ENCODE results near the gene NBEA.
"Not testable (repeated sequence)": the region's sequence is repeated elsewhere in the genome, so short reads cannot be mapped to it uniquely, and the experiment has no call there.

NBEA gene

GRCh38 chr13:35092251-35092650, 150.2 kb downstream of the NBEA start:
- no peak for TF ChIP-seq YY1 (IDR thresholded peaks at IDR 0.05; ENCODE audit: insufficient read depth, insufficient read length)
- no peak for TF ChIP-seq ZNF274 (IDR thresholded peaks at IDR 0.05; ENCODE audit: low read depth, low read length)
- TF ChIP-seq SUZ12 (IDR thresholded peaks at IDR 0.05; ENCODE audit: extremely low read depth, insufficient read depth, insufficient read length): no peak
- Histone ChIP-seq H3K4me1 (ENCODE audit: insufficient read depth, insufficient read length) (no peaks in the 10 kb centered on the region), H3K36me3 (ENCODE audit: insufficient read depth, insufficient read length, low read length) (no peaks in the 10 kb centered on the region), H3K27me3 (ENCODE audit: insufficient read depth, insufficient read length) (no peaks in the 10 kb centered on the region), H3K9me3 (ENCODE audit: insufficient read depth, low read length) (no peaks in the 10 kb centered on the region), H3K9ac (ENCODE audit: insufficient read length, low read depth) (no peak overlapping the region), H3K4me3 (ENCODE audit: insufficient read length, low read depth) (no peak overlapping the region)
- DNase-seq (ENCODE audit: low read depth, low spot score): no peak

- Histone ChIP-seq H3K27me3 (ENCODE audit: insufficient read depth, insufficient read length) (no peaks in the 10 kb centered on the region), H3K9ac (ENCODE audit: insufficient read length, low read depth) (no peak overlapping the region), H3K4me1 (ENCODE audit: insufficient read depth, insufficient read length) (no peaks in the 10 kb centered on the region), H3K4me3 (ENCODE audit: insufficient read length, low read depth) (no peak overlapping the region), H3K36me3 (ENCODE audit: insufficient read depth, insufficient read length, low read length) (no peaks in the 10 kb centered on the region), H3K9me3 (ENCODE audit: insufficient read depth, low read length) (no peaks in the 10 kb centered on the region)
- no peak for TF ChIP-seq ZNF274 (IDR thresholded peaks at IDR 0.05; ENCODE audit: low read depth, low read length)
- no peak for TF ChIP-seq YY1 (IDR thresholded peaks at IDR 0.05; ENCODE audit: insufficient read depth, insufficient read length)
- TF ChIP-seq SUZ12 (IDR thresholded peaks at IDR 0.05; ENCODE audit: extremely low read depth, insufficient read depth, insufficient read length): no peak
- no peak for DNase-seq (ENCODE audit: low read depth, low spot score)
Observed at GRCh38 chr13:35092751-35093150, 150.7 kb downstream of the NBEA start.

- DNase-seq (ENCODE audit: low read depth, low spot score): no peak
- Histone ChIP-seq H3K4me3 (ENCODE audit: insufficient read length, low read depth) (no peak overlapping the region), H3K9me3 (ENCODE audit: insufficient read depth, low read length) (no peaks in the 10 kb centered on the region), H3K9ac (ENCODE audit: insufficient read length, low read depth) (no peak overlapping the region), H3K27me3 (ENCODE audit: insufficient read depth, insufficient read length) (no peaks in the 10 kb centered on the region), H3K4me1 (ENCODE audit: insufficient read depth, insufficient read length) (no peaks in the 10 kb centered on the region), H3K36me3 (ENCODE audit: insufficient read depth, insufficient read length, low read length) (no peaks in the 10 kb centered on the region)
- TF ChIP-seq YY1 (IDR thresholded peaks at IDR 0.05; ENCODE audit: insufficient read depth, insufficient read length) (no peak), ZNF274 (IDR thresholded peaks at IDR 0.05; ENCODE audit: low read depth, low read length) (no peak), SUZ12 (IDR thresholded peaks at IDR 0.05; ENCODE audit: extremely low read depth, insufficient read depth, insufficient read length) (no peak)
Observed at GRCh38 chr13:35093356-35093755, 151.3 kb downstream of the NBEA start.

GRCh38 chr13:35106771-35107170, 164.7 kb downstream of the NBEA start:
- H3K36me3 ChIP-seq (ENCODE audit: insufficient read depth, insufficient read length, low read length); H3K27me3 ChIP-seq (ENCODE audit: insufficient read depth, insufficient read length); H3K4me3 ChIP-seq (ENCODE audit: insufficient read length, low read depth); H3K4me1 ChIP-seq (ENCODE audit: insufficient read depth, insufficient read length); H3K9ac ChIP-seq (ENCODE audit: insufficient read length, low read depth); DNase-seq (ENCODE audit: low read depth, low spot score); H3K9me3 ChIP-seq (ENCODE audit: insufficient read depth, low read length): not testable (repeated sequence)

- no peak for TF ChIP-seq SUZ12 (IDR thresholded peaks at IDR 0.05; ENCODE audit: extremely low read depth, insufficient read depth, insufficient read length)
- TF ChIP-seq YY1 (IDR thresholded peaks at IDR 0.05; ENCODE audit: insufficient read depth, insufficient read length): no peak
- TF ChIP-seq ZNF274 (IDR thresholded peaks at IDR 0.05; ENCODE audit: low read depth, low read length): no peak
- Histone ChIP-seq H3K4me1 (ENCODE audit: insufficient read depth, insufficient read length) (no peaks in the 10 kb centered on the region), H3K9ac (ENCODE audit: insufficient read length, low read depth) (no peak overlapping the region), H3K4me3 (ENCODE audit: insufficient read length, low read depth) (no peak overlapping the region), H3K36me3 (ENCODE audit: insufficient read depth, insufficient read length, low read length) (no peaks in the 10 kb centered on the region), H3K9me3 (ENCODE audit: insufficient read depth, low read length) (no peaks in the 10 kb centered on the region), H3K27me3 (ENCODE audit: insufficient read depth, insufficient read length) (no peaks in the 10 kb centered on the region)
- DNase-seq (ENCODE audit: low read depth, low spot score): no peak
Observed at GRCh38 chr13:35107535-35107934, 165.5 kb downstream of the NBEA start.

- H3K36me3 ChIP-seq (ENCODE audit: insufficient read depth, insufficient read length, low read length); H3K4me1 ChIP-seq (ENCODE audit: insufficient read depth, insufficient read length); H3K9me3 ChIP-seq (ENCODE audit: insufficient read depth, low read length); DNase-seq (ENCODE audit: low read depth, low spot score); H3K9ac ChIP-seq (ENCODE audit: insufficient read length, low read depth); H3K4me3 ChIP-seq (ENCODE audit: insufficient read length, low read depth); H3K27me3 ChIP-seq (ENCODE audit: insufficient read depth, insufficient read length): not testable (repeated sequence)
Observed at GRCh38 chr13:35113612-35114011, 171.5 kb downstream of the NBEA start.

- Histone ChIP-seq H3K27me3 (ENCODE audit: insufficient read depth, insufficient read length) (no peaks in the 10 kb centered on the region), H3K4me3 (ENCODE audit: insufficient read length, low read depth) (no peak overlapping the region), H3K9me3 (ENCODE audit: insufficient read depth, low read length) (no peaks in the 10 kb centered on the region), H3K36me3 (ENCODE audit: insufficient read depth, insufficient read length, low read length) (no peaks in the 10 kb centered on the region), H3K9ac (ENCODE audit: insufficient read length, low read depth) (no peak overlapping the region), H3K4me1 (ENCODE audit: insufficient read depth, insufficient read length) (no peaks in the 10 kb centered on the region)
- no peak for DNase-seq (ENCODE audit: low read depth, low spot score)
- TF ChIP-seq SUZ12 (IDR thresholded peaks at IDR 0.05; ENCODE audit: extremely low read depth, insufficient read depth, insufficient read length) (no peak), YY1 (IDR thresholded peaks at IDR 0.05; ENCODE audit: insufficient read depth, insufficient read length) (no peak), ZNF274 (IDR thresholded peaks at IDR 0.05; ENCODE audit: low read depth, low read length) (no peak)
Observed at GRCh38 chr13:35127466-35127865, 185.4 kb downstream of the NBEA start.

- Histone ChIP-seq H3K4me1 (ENCODE audit: insufficient read depth, insufficient read length) (no peaks in the 10 kb centered on the region), H3K9ac (ENCODE audit: insufficient read length, low read depth) (no peak overlapping the region), H3K36me3 (ENCODE audit: insufficient read depth, insufficient read length, low read length) (no peaks in the 10 kb centered on the region), H3K27me3 (ENCODE audit: insufficient read depth, insufficient read length) (no peaks in the 10 kb centered on the region), H3K9me3 (ENCODE audit: insufficient read depth, low read length) (no peaks in the 10 kb centered on the region), H3K4me3 (ENCODE audit: insufficient read length, low read depth) (no peak overlapping the region)
- TF ChIP-seq YY1 (IDR thresholded peaks at IDR 0.05; ENCODE audit: insufficient read depth, insufficient read length) (no peak), ZNF274 (IDR thresholded peaks at IDR 0.05; ENCODE audit: low read depth, low read length) (no peak), SUZ12 (IDR thresholded peaks at IDR 0.05; ENCODE audit: extremely low read depth, insufficient read depth, insufficient read length) (no peak)
- no peak for DNase-seq (ENCODE audit: low read depth, low spot score)
Observed at GRCh38 chr13:35129500-35129899, 187.4 kb downstream of the NBEA start.

All from NT2/D1 (cell line).